OCI-LY7 (cell line): ENCODE results near the gene IL20RA.

Source experiments
- EZH2phosphoT487 ChIP-seq: fragments of 200-600 bp; sonication (generic); IDR thresholded peaks from 2 replicates; pipeline ENCODE4 v1.6.1; 2018; ENCODE audit warnings: low read depth, borderline replicate concordance, mild to moderate bottlenecking, mixed run types, antibody characterized with exemption, low read length, moderate library complexity, mixed read lengths
- TF ChIP-seq, protein P1 (sequence below): fragments of 200-600 bp; sonication (generic); conservative IDR thresholded peaks from 2 replicates; pipeline ENCODE4 v1.5.1; 2014; ENCODE audit warnings: mild to moderate bottlenecking, antibody characterized with exemption, low read length, moderate library complexity, mixed read lengths

DNA sequence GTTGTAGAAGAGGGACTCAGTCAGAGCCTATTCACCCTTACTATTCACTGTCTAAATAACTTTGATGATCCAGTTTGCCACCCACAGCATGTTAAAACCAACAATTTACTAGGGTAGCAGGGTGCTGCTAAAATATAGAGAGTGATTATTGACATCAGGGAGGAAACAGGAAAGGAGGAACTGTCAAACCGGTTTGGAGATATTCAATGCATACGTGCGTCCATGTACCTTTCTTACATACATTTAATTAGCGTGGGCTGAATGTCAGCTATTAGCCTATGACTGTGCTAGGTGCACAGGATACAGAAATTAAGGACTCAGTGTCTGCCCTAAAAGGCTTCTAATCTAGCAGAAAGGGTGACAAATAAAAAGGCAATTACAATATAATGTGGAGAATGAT lies 57.2 kb downstream of the IL20RA start:
- no peak for TF ChIP-seq EZH2phosphoT487
- TF ChIP-seq, protein P1, sequence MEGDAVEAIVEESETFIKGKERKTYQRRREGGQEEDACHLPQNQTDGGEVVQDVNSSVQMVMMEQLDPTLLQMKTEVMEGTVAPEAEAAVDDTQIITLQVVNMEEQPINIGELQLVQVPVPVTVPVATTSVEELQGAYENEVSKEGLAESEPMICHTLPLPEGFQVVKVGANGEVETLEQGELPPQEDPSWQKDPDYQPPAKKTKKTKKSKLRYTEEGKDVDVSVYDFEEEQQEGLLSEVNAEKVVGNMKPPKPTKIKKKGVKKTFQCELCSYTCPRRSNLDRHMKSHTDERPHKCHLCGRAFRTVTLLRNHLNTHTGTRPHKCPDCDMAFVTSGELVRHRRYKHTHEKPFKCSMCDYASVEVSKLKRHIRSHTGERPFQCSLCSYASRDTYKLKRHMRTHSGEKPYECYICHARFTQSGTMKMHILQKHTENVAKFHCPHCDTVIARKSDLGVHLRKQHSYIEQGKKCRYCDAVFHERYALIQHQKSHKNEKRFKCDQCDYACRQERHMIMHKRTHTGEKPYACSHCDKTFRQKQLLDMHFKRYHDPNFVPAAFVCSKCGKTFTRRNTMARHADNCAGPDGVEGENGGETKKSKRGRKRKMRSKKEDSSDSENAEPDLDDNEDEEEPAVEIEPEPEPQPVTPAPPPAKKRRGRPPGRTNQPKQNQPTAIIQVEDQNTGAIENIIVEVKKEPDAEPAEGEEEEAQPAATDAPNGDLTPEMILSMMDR, result no peak
